ENCODE data around the gene CTTN. TPM values are rescaled to one million over a fixed set of nuclear protein-coding genes. Genes with fewer than 3 reads are reported as not detected.

CTTN gene
- total RNA-seq = 290 to 314 TPM (median 307 TPM) in 3 replicates
- long read RNA-seq, transcript CTTN-202 (17 exons, 3,272 nt) = minor isoform, 17 of 253 reads
- long read RNA-seq, transcript CTTN-201 (18 exons, 3,272 nt) = major isoform, 161 of 253 reads
- long read RNA-seq, partial matches to known transcripts = 21 of 253 reads
- long read RNA-seq, other reads (novel, unspliced or antisense) = 52 of 253 reads

DNA sequence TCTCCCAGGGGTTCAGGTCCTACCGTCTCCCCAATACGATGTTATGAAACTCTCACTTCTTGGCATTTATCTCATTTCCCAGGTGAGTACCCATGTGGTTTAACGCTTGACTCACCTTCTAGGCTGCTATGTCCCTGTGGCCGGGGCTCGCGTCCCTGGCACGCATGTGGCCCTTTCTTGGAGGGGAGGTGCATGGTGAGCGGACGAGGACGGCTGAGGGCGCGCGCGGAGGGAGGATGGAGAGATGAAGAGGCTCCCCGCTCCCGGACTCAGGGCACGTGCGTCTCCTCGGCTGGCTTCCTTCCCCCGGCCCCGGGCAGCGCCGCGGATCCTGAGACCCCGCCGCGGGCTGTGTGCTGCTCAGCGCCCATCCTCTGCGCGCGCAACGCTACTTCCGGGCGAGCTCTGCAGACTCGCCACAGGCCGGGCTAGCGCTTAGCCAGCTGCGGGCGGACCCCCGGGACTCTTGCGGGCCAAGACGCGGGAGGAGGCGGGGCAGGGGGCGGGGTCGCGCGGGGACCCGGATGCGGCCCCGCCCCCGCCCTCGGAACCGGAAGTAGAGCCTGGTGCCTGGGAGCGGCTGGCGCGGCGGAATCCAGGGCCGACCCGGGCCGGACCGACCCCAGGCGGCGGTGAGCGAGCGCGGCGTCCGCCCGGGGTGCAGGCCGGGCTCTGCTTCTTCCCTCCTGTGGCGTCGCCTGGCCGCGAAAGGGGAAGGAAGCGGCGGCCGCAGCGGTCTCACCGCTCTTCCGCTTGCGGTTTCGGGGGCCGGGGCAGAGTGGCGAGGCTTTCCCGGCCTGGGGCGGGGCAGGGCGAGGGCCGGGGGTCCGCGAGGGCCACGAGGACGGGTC is at the start of gene CTTN:
Gene CTTN, plus strand, starts transcription at position 547 of the 851 bp plus-strand sequence. CDS start 8,769 bp downstream, outside the sequence.
- H3K4me1 Mint-ChIP-seq (ENCODE audit: low read depth) = peaks cover 39% of the 10 kb centered on the region
- H3K36me3 Mint-ChIP-seq (ENCODE audit: low read depth) = peaks cover 2% of the 10 kb centered on the region
- H3K9me3 Mint-ChIP-seq (ENCODE audit: low read depth) = no peaks in the 10 kb centered on the region
- H3K4me3 Mint-ChIP-seq (ENCODE audit: unreplicated experiment) = peak within 1 kb of the TSS; percentile 91
- peak within 1 kb of the TSS; percentile 97 for H3K27ac Mint-ChIP-seq (ENCODE audit: unreplicated experiment)
- DNase-seq (ENCODE audit: low spot score) = no peak
- H3K27me3 Mint-ChIP-seq (ENCODE audit: low read depth) = no peaks in the 10 kb centered on the region
- TF ChIP-seq, protein P1, sequence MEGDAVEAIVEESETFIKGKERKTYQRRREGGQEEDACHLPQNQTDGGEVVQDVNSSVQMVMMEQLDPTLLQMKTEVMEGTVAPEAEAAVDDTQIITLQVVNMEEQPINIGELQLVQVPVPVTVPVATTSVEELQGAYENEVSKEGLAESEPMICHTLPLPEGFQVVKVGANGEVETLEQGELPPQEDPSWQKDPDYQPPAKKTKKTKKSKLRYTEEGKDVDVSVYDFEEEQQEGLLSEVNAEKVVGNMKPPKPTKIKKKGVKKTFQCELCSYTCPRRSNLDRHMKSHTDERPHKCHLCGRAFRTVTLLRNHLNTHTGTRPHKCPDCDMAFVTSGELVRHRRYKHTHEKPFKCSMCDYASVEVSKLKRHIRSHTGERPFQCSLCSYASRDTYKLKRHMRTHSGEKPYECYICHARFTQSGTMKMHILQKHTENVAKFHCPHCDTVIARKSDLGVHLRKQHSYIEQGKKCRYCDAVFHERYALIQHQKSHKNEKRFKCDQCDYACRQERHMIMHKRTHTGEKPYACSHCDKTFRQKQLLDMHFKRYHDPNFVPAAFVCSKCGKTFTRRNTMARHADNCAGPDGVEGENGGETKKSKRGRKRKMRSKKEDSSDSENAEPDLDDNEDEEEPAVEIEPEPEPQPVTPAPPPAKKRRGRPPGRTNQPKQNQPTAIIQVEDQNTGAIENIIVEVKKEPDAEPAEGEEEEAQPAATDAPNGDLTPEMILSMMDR (IDR thresholded peaks at IDR 0.05) = no peak

DNA sequence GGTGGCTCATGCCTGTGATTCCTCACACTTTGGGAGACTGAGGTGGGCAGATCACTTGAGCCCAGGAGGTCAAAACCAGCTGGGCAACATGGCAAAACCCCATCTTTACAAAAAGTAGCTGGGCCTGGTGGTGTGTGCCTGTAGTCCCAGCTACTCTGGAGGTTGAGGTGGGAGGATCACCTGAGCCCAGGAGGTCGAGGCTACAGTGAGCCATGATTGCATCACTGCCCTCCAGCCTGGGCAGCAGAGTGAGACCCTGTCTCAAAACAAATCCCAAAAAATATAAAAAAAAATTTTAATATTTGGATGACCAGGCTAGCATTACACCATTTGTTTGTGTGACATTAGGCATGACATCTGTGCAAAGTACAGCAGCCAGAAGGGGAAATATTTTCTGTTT is 49.7 kb upstream of the CTTN start:
- Mint-ChIP-seq H3K4me1 (ENCODE audit: low read depth) (no peaks in the 10 kb centered on the region), H3K4me3 (ENCODE audit: unreplicated experiment) (no peak overlapping the region), H3K27me3 (ENCODE audit: low read depth) (no peaks in the 10 kb centered on the region), H3K27ac (ENCODE audit: unreplicated experiment) (no peak overlapping the region), H3K9me3 (ENCODE audit: low read depth) (no peaks in the 10 kb centered on the region), H3K36me3 (ENCODE audit: low read depth) (peaks cover 26% of the 10 kb centered on the region)
- DNase-seq (ENCODE audit: low spot score) = no peak
- TF ChIP-seq, protein P1 (IDR thresholded peaks at IDR 0.05) = no peak

DNA sequence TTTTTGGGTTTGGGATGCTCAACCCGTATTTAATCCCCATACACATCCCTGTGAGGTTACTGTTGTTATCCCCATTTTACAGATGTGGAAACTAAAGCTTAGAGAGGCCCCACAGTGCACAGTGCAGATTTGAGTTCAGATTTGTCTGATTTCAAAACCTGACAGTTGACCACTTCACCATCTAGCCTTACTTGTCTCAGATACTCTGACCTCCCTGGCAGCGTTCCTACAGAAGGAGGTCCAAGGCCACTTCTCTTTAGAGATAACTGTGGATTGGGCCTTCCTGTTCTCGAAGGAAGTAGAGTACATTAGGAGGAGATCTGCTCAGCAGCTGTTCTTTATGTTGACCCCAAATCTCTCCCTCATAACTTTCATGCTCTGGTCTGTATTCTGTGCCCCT is 46.7 kb upstream of the CTTN start:
- Mint-ChIP-seq H3K9me3 (ENCODE audit: low read depth) (no peaks in the 10 kb centered on the region), H3K27me3 (ENCODE audit: low read depth) (no peaks in the 10 kb centered on the region), H3K36me3 (ENCODE audit: low read depth) (peaks cover 22% of the 10 kb centered on the region), H3K27ac (ENCODE audit: unreplicated experiment) (no peak overlapping the region), H3K4me1 (ENCODE audit: low read depth) (no peaks in the 10 kb centered on the region), H3K4me3 (ENCODE audit: unreplicated experiment) (no peak overlapping the region)
- TF ChIP-seq, protein P1 (IDR thresholded peaks at IDR 0.05) = no peak
- DNase-seq (ENCODE audit: low spot score) = no peak

DNA sequence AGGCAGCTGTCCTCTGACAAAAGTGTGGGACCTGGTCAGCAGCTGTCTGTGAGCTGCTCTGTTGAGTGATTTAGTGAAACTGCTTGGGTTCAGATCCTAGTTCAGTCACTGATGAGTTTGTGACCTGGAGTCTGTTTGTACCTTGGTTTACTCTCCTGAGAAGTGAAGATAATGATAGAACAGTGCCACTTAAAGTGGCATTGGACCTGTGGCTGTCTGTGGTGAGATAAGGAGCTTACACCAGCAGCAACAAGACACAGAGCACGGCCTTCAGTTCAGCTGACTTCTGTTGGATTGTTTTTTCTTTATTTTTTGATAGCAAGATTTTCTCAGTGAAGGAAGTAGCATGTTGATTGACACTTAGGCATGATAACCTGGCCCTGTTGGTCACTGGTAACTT is 46.2 kb upstream of the CTTN start:
- TF ChIP-seq, protein P1 (IDR thresholded peaks at IDR 0.05) = no peak
- no peak for DNase-seq (ENCODE audit: low spot score)
- peaks cover 26% of the 10 kb centered on the region for H3K36me3 Mint-ChIP-seq (ENCODE audit: low read depth)
- H3K4me1 Mint-ChIP-seq (ENCODE audit: low read depth) = no peaks in the 10 kb centered on the region
- H3K27me3 Mint-ChIP-seq (ENCODE audit: low read depth) = no peaks in the 10 kb centered on the region
- H3K4me3 Mint-ChIP-seq (ENCODE audit: unreplicated experiment) = no peak overlapping the region
- H3K27ac Mint-ChIP-seq (ENCODE audit: unreplicated experiment) = no peak overlapping the region
- H3K9me3 Mint-ChIP-seq (ENCODE audit: low read depth) = no peaks in the 10 kb centered on the region

DNA sequence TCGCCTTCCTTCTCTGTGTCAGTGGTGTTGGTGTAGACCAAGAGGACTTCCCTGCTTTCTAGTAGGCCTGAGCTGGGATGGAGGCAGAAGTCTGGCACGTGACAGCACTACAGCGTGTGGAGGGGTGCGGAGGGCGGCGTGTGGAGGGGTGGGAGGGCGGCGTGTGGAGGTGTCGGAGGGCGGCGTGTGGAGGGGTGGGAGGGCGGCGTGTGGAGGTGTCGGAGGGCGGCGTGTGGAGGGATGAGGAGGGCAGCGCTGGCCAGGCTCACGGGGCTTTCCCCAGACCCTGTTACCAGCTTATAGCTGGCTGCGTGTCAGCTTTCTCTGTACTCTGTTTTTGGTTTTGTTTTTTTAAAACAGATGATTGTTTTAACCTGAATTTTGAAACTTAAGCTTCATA is 45.7 kb upstream of the CTTN start:
- Mint-ChIP-seq H3K36me3 (ENCODE audit: low read depth) (peaks cover 26% of the 10 kb centered on the region), H3K27ac (ENCODE audit: unreplicated experiment) (no peak overlapping the region), H3K4me3 (ENCODE audit: unreplicated experiment) (no peak overlapping the region), H3K4me1 (ENCODE audit: low read depth) (peaks cover 1% of the 10 kb centered on the region), H3K9me3 (ENCODE audit: low read depth) (no peaks in the 10 kb centered on the region), H3K27me3 (ENCODE audit: low read depth) (no peaks in the 10 kb centered on the region)
- TF ChIP-seq, protein P1 (IDR thresholded peaks at IDR 0.05) = no peak
- no peak for DNase-seq (ENCODE audit: low spot score)
